Left lung (tissue), 10 donors: ENCODE data around the gene ABCB10. TPM values are rescaled to one million over a fixed set of nuclear protein-coding genes. Genes with fewer than 3 reads are reported as not detected.

Experiments
- ATAC-seq: fragments of 200-7000 bp; cut with Tn5 transposase; one replicate; pipeline ENCODE4 v1.9.1; 2020; ENCODE audit warnings: moderate library complexity
- DNase-seq, 4 donors: peaks; one replicate each; pipeline ENCODE4 v3.0.0-alpha.2; 2013 to 2020
- H3K27ac ChIP-seq, 2 donors: fragments of 200-600 bp; sonication (generic) in 1 of 2; one replicate each; pipeline versions ENCODE4 v1.5.0 to v1.8.0; 2020 to 2021
- H3K27me3 ChIP-seq, 2 donors: fragments of 200-600 bp; sonication (generic) in 1 of 2; one replicate each; pipeline versions ENCODE4 v1.5.0 to v1.8.0; 2020 to 2021
- H3K36me3 ChIP-seq, 2 donors: fragments of 200-600 bp; sonication (generic) in 1 of 2; one replicate each; pipeline versions ENCODE4 v1.5.0 to v1.8.0; 2020 to 2021
- H3K4me1 ChIP-seq, 2 donors: fragments of 200-600 bp; one replicate each; pipeline ENCODE4 v1.8.0; 2021
- H3K4me3 ChIP-seq, 2 donors: fragments of 200-600 bp; sonication (generic) in 1 of 2; one replicate each; pipeline versions ENCODE4 v1.5.0 to v1.8.0; 2020 to 2021; ENCODE audit warnings: mild to moderate bottlenecking in 1 of 2
- H3K9me3 ChIP-seq, 2 donors: fragments of 200-600 bp; sonication (generic) in 1 of 2; one replicate each; pipeline versions ENCODE4 v1.5.0 to v1.8.0; 2020 to 2021
- intact Hi-C, 2 donors: fragments of 100-400 bp; cut with DNase I; formaldehyde crosslinking; loops; one replicate each; pipeline versions ENCODE4 v1.11.2 to v1.14.2; 2022
- polyA plus RNA-seq, 6 donors: library from polyadenylated mRNA; unstranded; fragments of 120-200 nt; gene quantifications; one replicate each; pipeline ENCODE4 v1.2.1, GENCODE V29; 2013; ENCODE audit not compliant: insufficient read length in 6 of 6
- total RNA-seq, 2 donors: library from RNA; stranded (reverse); fragmentation: NEBNext Ultra II Directional; extraction: Animal tissue kit (Norgen Biotek cat#: 25700); gene quantifications; one replicate each; pipeline ENCODE4 v1.2.1, GENCODE V29; 2021
- TF ChIP-seq, protein P1 (sequence below), 2 donors: fragments of 200-600 bp; sonication (generic) in 1 of 2; IDR thresholded peaks; one replicate each; pipeline versions ENCODE4 v1.5.0 to v1.8.0; 2021; ENCODE audit warnings: antibody characterized with exemption in 2 of 2
- donor health status: DM: no; HTN: yes; CAD: no.
- donor health status: DM: no; HTN: no; CAD: no.

ABCB10 gene
- total and polyA plus RNA-seq, 8 donors: 16.4 to 25.6 (median 20.1) TPM

GRCh38 chr1:229570891-229571516 lies 12.5 kb upstream of the ABCB10 start:
- ATAC-seq: no peak
- Histone ChIP-seq H3K27me3 (no peaks in the 10 kb centered on the region), H3K4me3 (no peak overlapping the region), H3K27ac (no peak overlapping the region), H3K4me1 (no peaks in the 10 kb centered on the region), H3K36me3 (no peaks in the 10 kb centered on the region), H3K9me3 (no peaks in the 10 kb centered on the region)
- TF ChIP-seq, protein P1, sequence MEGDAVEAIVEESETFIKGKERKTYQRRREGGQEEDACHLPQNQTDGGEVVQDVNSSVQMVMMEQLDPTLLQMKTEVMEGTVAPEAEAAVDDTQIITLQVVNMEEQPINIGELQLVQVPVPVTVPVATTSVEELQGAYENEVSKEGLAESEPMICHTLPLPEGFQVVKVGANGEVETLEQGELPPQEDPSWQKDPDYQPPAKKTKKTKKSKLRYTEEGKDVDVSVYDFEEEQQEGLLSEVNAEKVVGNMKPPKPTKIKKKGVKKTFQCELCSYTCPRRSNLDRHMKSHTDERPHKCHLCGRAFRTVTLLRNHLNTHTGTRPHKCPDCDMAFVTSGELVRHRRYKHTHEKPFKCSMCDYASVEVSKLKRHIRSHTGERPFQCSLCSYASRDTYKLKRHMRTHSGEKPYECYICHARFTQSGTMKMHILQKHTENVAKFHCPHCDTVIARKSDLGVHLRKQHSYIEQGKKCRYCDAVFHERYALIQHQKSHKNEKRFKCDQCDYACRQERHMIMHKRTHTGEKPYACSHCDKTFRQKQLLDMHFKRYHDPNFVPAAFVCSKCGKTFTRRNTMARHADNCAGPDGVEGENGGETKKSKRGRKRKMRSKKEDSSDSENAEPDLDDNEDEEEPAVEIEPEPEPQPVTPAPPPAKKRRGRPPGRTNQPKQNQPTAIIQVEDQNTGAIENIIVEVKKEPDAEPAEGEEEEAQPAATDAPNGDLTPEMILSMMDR (IDR thresholded peaks at IDR 0.05): no peak
- no peak for DNase-seq
- intact Hi-C loops: no loop called here

- no peak overlapping the region for H3K27ac ChIP-seq
- DNase-seq (no peak), ATAC-seq (no peak)
- H3K9me3 ChIP-seq: no peaks in the 10 kb centered on the region
- intact Hi-C loops: no loop called here
- no peaks in the 10 kb centered on the region for H3K27me3 ChIP-seq
- H3K36me3 ChIP-seq: no peaks in the 10 kb centered on the region
- H3K4me3 ChIP-seq: no peak overlapping the region
- H3K4me1 ChIP-seq: no peaks in the 10 kb centered on the region
- TF ChIP-seq, protein P1 (IDR thresholded peaks at IDR 0.05): no peak
Measured at GRCh38 chr1:229570305-229570704, 11.8 kb upstream of the ABCB10 start.

DNA sequence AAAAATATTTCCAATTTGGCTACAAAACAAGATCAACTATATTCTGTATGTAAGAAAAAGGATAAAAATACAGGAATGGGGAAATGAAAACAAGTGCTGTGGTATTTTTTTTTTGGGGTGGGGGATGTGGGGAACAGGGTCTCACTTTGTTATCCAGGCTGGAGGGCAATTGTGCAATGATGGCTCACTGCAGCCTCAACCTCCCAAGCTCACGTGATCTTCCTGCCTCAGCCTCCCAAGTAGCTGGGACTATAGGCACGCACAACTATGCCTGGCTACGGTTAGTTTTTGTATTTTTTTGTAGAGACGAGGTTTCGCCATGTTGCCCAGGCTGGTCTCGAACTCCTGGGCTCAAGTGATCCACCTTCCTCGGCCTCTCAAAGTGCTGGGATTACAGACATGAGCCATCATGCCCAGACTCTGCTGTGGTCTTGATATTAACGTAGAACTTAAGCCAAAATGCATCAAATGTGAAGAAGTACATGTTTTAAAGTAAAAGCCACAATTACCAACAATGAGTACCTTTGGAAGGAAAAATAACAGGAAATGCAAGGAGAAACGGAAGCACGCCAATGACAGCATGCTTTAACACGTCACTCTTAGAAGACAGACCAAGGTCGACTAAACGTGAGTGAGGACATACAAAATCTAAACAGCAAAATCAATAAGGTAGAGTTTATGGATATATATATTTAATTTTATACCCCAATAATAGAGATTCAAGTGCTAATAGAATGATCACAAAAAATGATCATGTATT lies 8.8 kb upstream of the ABCB10 start:
- Histone ChIP-seq H3K27ac (no peak overlapping the region), H3K36me3 (no peaks in the 10 kb centered on the region), H3K27me3 (no peaks in the 10 kb centered on the region), H3K4me1 (no peaks in the 10 kb centered on the region), H3K4me3 (no peak overlapping the region), H3K9me3 (no peaks in the 10 kb centered on the region)
- intact Hi-C loops: no loop called here
- TF ChIP-seq, protein P1 (IDR thresholded peaks at IDR 0.05): no peak
- ATAC-seq: no peak
- DNase-seq: no peak

DNA sequence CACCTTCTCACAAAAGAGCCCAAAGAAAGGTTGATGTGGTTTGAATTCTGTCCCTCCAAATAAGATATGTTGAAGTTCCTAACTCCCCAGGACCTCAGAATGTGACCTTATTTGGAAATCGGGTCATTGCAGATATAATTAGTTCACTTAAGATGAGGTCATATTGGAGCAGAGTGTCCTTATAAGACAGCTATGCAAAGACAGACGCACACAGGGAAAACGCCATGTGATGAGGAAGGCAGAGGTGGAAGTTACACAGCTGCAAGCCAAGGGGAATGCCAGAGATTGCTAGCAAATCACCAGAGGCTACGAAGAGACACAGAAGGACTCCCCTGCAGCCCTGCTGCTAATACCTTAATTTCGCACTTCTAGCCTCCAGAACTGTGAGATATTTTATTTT lies 5.2 kb upstream of the ABCB10 start:
- peak in 1 of 4 donors; percentile 41 for DNase-seq
- TF ChIP-seq, protein P1 (IDR thresholded peaks at IDR 0.05): no peak
- Histone ChIP-seq H3K4me3 (no peak overlapping the region), H3K27ac (no peak overlapping the region), H3K9me3 (no peaks in the 10 kb centered on the region), H3K4me1 (peaks cover 0 to 7% of the 10 kb centered on the region in 2 donors), H3K27me3 (no peaks in the 10 kb centered on the region), H3K36me3 (no peaks in the 10 kb centered on the region)
- intact Hi-C loops: no loop called here
- peak; percentile 6 for ATAC-seq

- Histone ChIP-seq H3K27me3 (no peaks in the 10 kb centered on the region), H3K4me1 (peaks cover 0 to 7% of the 10 kb centered on the region in 2 donors), H3K9me3 (no peaks in the 10 kb centered on the region), H3K27ac (no peak overlapping the region), H3K4me3 (no peak overlapping the region), H3K36me3 (no peaks in the 10 kb centered on the region)
- ATAC-seq (no peak), DNase-seq (no peak)
- TF ChIP-seq, protein P1 (IDR thresholded peaks at IDR 0.05): no peak
- intact Hi-C loops: no loop called here
Measured at GRCh38 chr1:229563241-229563640, 4.7 kb upstream of the ABCB10 start.
